ENCODE data around the gene PDGFD.

DNA sequence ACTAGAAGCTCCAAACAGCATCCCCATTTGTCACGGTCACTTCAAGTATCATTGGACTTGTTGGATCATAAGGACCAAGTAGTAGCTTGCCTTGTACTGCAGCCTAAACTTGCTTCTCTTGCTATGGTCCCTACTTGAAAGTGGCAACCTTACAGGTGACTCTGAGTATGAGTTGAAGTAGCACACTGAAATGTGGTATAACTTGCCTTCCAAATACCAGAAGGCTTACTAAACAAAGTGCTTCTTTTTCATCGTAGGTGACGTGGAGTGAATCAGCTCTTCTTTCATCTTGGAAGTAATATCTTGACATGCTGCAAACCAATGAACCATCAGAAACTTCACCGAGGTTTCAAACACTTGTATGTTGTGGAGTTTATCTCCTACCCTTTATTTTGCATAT is 296.5 kb downstream of the PDGFD start:
- TF ChIP-seq EP300 (IDR thresholded peaks at IDR 0.05; ENCODE audit: borderline replicate concordance) (no peak), FOXM1 (IDR thresholded peaks at IDR 0.05; ENCODE audit: borderline replicate concordance, low read depth) (no peak), CEBPB (IDR thresholded peaks at IDR 0.05) (no peak), MAX (IDR thresholded peaks at IDR 0.05) (no peak), CREB1 (IDR thresholded peaks at IDR 0.05; ENCODE audit: low read depth) (no peak), RAD21 (IDR thresholded peaks at IDR 0.05; ENCODE audit: low read depth) (no peak), YY1 (IDR thresholded peaks at IDR 0.05; ENCODE audit: low read depth) (no peak), NFIC (IDR thresholded peaks at IDR 0.05) (no peak), ZBTB7A (IDR thresholded peaks at IDR 0.05; ENCODE audit: low read depth) (no peak), USF1 (IDR thresholded peaks at IDR 0.05) (no peak), TAF1 (IDR thresholded peaks at IDR 0.05; ENCODE audit: low read depth) (no peak), TEAD4 (IDR thresholded peaks at IDR 0.05) (no peak)
- TF ChIP-seq, protein P1, sequence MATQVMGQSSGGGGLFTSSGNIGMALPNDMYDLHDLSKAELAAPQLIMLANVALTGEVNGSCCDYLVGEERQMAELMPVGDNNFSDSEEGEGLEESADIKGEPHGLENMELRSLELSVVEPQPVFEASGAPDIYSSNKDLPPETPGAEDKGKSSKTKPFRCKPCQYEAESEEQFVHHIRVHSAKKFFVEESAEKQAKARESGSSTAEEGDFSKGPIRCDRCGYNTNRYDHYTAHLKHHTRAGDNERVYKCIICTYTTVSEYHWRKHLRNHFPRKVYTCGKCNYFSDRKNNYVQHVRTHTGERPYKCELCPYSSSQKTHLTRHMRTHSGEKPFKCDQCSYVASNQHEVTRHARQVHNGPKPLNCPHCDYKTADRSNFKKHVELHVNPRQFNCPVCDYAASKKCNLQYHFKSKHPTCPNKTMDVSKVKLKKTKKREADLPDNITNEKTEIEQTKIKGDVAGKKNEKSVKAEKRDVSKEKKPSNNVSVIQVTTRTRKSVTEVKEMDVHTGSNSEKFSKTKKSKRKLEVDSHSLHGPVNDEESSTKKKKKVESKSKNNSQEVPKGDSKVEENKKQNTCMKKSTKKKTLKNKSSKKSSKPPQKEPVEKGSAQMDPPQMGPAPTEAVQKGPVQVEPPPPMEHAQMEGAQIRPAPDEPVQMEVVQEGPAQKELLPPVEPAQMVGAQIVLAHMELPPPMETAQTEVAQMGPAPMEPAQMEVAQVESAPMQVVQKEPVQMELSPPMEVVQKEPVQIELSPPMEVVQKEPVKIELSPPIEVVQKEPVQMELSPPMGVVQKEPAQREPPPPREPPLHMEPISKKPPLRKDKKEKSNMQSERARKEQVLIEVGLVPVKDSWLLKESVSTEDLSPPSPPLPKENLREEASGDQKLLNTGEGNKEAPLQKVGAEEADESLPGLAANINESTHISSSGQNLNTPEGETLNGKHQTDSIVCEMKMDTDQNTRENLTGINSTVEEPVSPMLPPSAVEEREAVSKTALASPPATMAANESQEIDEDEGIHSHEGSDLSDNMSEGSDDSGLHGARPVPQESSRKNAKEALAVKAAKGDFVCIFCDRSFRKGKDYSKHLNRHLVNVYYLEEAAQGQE (IDR thresholded peaks at IDR 0.05; ENCODE audit: low read depth): no peak

All from Ishikawa (cell line).